Right renal cortex interstitium (tissue), 3 donors: ENCODE data around the gene GPAT3. TPM values are rescaled to one million over a fixed set of nuclear protein-coding genes. Genes with fewer than 3 reads are reported as not detected.
"Not testable (repeated sequence)": the region's sequence is repeated elsewhere in the genome, so short reads cannot be mapped to it uniquely, and the experiment has no call there.

Experiments used
- DNase-seq, 3 donors: peaks; one replicate each; pipeline ENCODE4 v3.0.0-alpha.2; 2013; ENCODE audit warnings: low read depth in 3 of 3, low spot score in 2 of 3
- polyA plus RNA-seq, 3 donors: library from polyadenylated mRNA; unstranded; fragments of 120-200 nt; gene quantifications; one replicate each; pipeline ENCODE4 v1.2.1, GENCODE V29; 2013; ENCODE audit not compliant: insufficient read length in 3 of 3

Gene GPAT3
- polyA plus RNA-seq: 10 to 100 TPM; 20.4 to 24.8 (median 21.1) TPM

- peak in 1 of 3 donors; percentile 50 for DNase-seq
Measured at GRCh38 chr4:83535520-83536361, at the start of gene GPAT3. Gene GPAT3 (plus strand): TSS chr4:83536108. CDS start chr4:83536623, 515 bp downstream.

GRCh38 chr4:83486457-83487129, 49.3 kb upstream of the GPAT3 start:
- no peak for DNase-seq

GRCh38 chr4:83489711-83490326, 46.1 kb upstream of the GPAT3 start:
- DNase-seq: no peak

GRCh38 chr4:83490876-83491450, 44.9 kb upstream of the GPAT3 start:
- DNase-seq: no peak

- not testable (repeated sequence) for DNase-seq
Measured at GRCh38 chr4:83496085-83496917, 39.6 kb upstream of the GPAT3 start.

- no peak for DNase-seq
Measured at GRCh38 chr4:83498187-83498586, 37.7 kb upstream of the GPAT3 start.

GRCh38 chr4:83501671-83502070, 34.2 kb upstream of the GPAT3 start:
- DNase-seq: not testable (repeated sequence)

GRCh38 chr4:83503974-83504373, 31.9 kb upstream of the GPAT3 start:
- DNase-seq: no peak

GRCh38 chr4:83504503-83504902, 31.4 kb upstream of the GPAT3 start:
- no peak for DNase-seq

- no peak for DNase-seq
Measured at GRCh38 chr4:83504996-83505395, 30.9 kb upstream of the GPAT3 start.

- not testable (repeated sequence) for DNase-seq
Measured at GRCh38 chr4:83509156-83509585, 26.7 kb upstream of the GPAT3 start.

GRCh38 chr4:83510442-83510841, 25.5 kb upstream of the GPAT3 start:
- no peak for DNase-seq

GRCh38 chr4:83516042-83516772, 19.7 kb upstream of the GPAT3 start:
- no peak for DNase-seq

GRCh38 chr4:83522239-83522638, 13.7 kb upstream of the GPAT3 start:
- DNase-seq: no peak

- DNase-seq: no peak
Measured at GRCh38 chr4:83527671-83528070, 8.2 kb upstream of the GPAT3 start.

- no peak for DNase-seq
Measured at GRCh38 chr4:83536362-83537272, 709 bp downstream of the GPAT3 start.

GRCh38 chr4:83542225-83542624, 6.3 kb downstream of the GPAT3 start:
- no peak for DNase-seq

GRCh38 chr4:83546786-83547185, 10.9 kb downstream of the GPAT3 start:
- DNase-seq: no peak
